Activated CD4-positive, alpha-beta memory T cell treated with anti-CD3 and anti-CD28 coated beads for 36 hours (primary cell): ENCODE results near the gene DOK7. TPM values are rescaled to one million over a fixed set of nuclear protein-coding genes. Genes with fewer than 3 reads are reported as not detected.

Experiments used
- CTCF ChIA-PET: fragments of 350-600 bp; sonication (Branson Sonifier 250); formaldehyde crosslinking; loops from one replicate; lab custom pipeline; 2021; ENCODE audit warnings: antibody characterized with exemption, inconsistent platforms; lab: Charles Lee
- POLR2A ChIA-PET: fragments of 350-600 bp; sonication (Branson Sonifier 250); formaldehyde crosslinking; loops from one replicate; lab custom pipeline; 2021; ENCODE audit warnings: antibody characterized with exemption; lab: Charles Lee
- DNase-seq: peaks from one replicate; pipeline ENCODE4 v3.0.0-alpha.2; 2020
- H3K27ac Mint-ChIP-seq: one replicate; pipeline ENCODE4 v1.8.0; 2021; ENCODE audit warnings: mixed read lengths
- H3K27me3 Mint-ChIP-seq: one replicate; pipeline ENCODE4 v1.8.0; 2021; ENCODE audit warnings: mixed read lengths
- H3K36me3 Mint-ChIP-seq: one replicate; pipeline ENCODE4 v1.8.0; 2021; ENCODE audit warnings: mixed read lengths
- H3K4me1 Mint-ChIP-seq: one replicate; pipeline ENCODE4 v1.8.0; 2021; ENCODE audit warnings: low read depth, mixed read lengths
- H3K4me3 Mint-ChIP-seq: one replicate; pipeline ENCODE4 v1.8.0; 2021; ENCODE audit warnings: mild to moderate bottlenecking, mixed read lengths
- H3K9me3 Mint-ChIP-seq: one replicate; pipeline ENCODE4 v1.8.0; 2021; ENCODE audit warnings: mixed read lengths
- intact Hi-C: fragments of 100-400 bp; cut with micrococcal nuclease; formaldehyde crosslinking; loops from one replicate; pipeline ENCODE4 v1.15.1; 2023
- total RNA-seq, 2 experiments: library from RNA; stranded (reverse); gene quantifications; one replicate each; pipeline ENCODE4 v1.2.3, GENCODE V29; 2021

The DOK7 gene
- total RNA-seq, 2 experiments from 2014 or later, result not detected

- ChIA-PET CTCF (no interaction called here), POLR2A (no interaction called here)
- H3K27ac Mint-ChIP-seq, result no peak overlapping the region
- H3K4me1 Mint-ChIP-seq, result no peaks in the 10 kb centered on the region
- H3K27me3 Mint-ChIP-seq, result peaks cover 17% of the 10 kb centered on the region
- no peaks in the 10 kb centered on the region for H3K36me3 Mint-ChIP-seq
- DNase-seq, result no peak
- intact Hi-C loops, result no loop called here
- H3K9me3 Mint-ChIP-seq, result no peaks in the 10 kb centered on the region
- H3K4me3 Mint-ChIP-seq, result no peak overlapping the region
Observed at GRCh38 chr4:3462321-3462789, 751 bp upstream of the DOK7 start.

- Mint-ChIP-seq H3K27me3 (peaks cover 17% of the 10 kb centered on the region), H3K36me3 (no peaks in the 10 kb centered on the region), H3K4me1 (no peaks in the 10 kb centered on the region), H3K27ac (no peak overlapping the region), H3K4me3 (no peak overlapping the region), H3K9me3 (no peaks in the 10 kb centered on the region)
- DNase-seq, result no peak
- intact Hi-C loops, result no loop called here
- CTCF ChIA-PET, result no interaction called here
- POLR2A ChIA-PET, result no interaction called here
Observed at GRCh38 chr4:3463556-3464348, 646 bp downstream of the DOK7 start.

GRCh38 chr4:3464349-3464905, 1.3 kb downstream of the DOK7 start:
- Mint-ChIP-seq H3K27ac (no peak overlapping the region), H3K9me3 (no peaks in the 10 kb centered on the region), H3K27me3 (peaks cover 17% of the 10 kb centered on the region), H3K36me3 (no peaks in the 10 kb centered on the region), H3K4me1 (no peaks in the 10 kb centered on the region), H3K4me3 (no peak overlapping the region)
- DNase-seq, result no peak
- ChIA-PET POLR2A (no interaction called here), CTCF (no interaction called here)
- intact Hi-C loops, result no loop called here

GRCh38 chr4:3464911-3465697, 2.0 kb downstream of the DOK7 start:
- ChIA-PET CTCF (no interaction called here), POLR2A (no interaction called here)
- Mint-ChIP-seq H3K36me3 (no peaks in the 10 kb centered on the region), H3K9me3 (no peaks in the 10 kb centered on the region), H3K4me1 (no peaks in the 10 kb centered on the region), H3K27ac (no peak overlapping the region), H3K4me3 (no peak overlapping the region), H3K27me3 (peaks cover 17% of the 10 kb centered on the region)
- no peak for DNase-seq
- intact Hi-C loops, result no loop called here

- no peaks in the 10 kb centered on the region for H3K4me1 Mint-ChIP-seq
- H3K27ac Mint-ChIP-seq, result no peak overlapping the region
- H3K4me3 Mint-ChIP-seq, result no peak overlapping the region
- CTCF ChIA-PET, result no interaction called here
- POLR2A ChIA-PET, result no interaction called here
- H3K27me3 Mint-ChIP-seq, result peaks cover 17% of the 10 kb centered on the region
- no peaks in the 10 kb centered on the region for H3K36me3 Mint-ChIP-seq
- intact Hi-C loops, result no loop called here
- no peak for DNase-seq
- no peaks in the 10 kb centered on the region for H3K9me3 Mint-ChIP-seq
Observed at GRCh38 chr4:3465698-3466671, 2.9 kb downstream of the DOK7 start.

- intact Hi-C loops, result no loop called here
Observed at GRCh38 chr4:3466691-3467600, 3.8 kb downstream of the DOK7 start.

GRCh38 chr4:3467601-3468031, 4.5 kb downstream of the DOK7 start:
- Mint-ChIP-seq H3K36me3 (no peaks in the 10 kb centered on the region), H3K4me1 (no peaks in the 10 kb centered on the region), H3K4me3 (no peak overlapping the region), H3K9me3 (no peaks in the 10 kb centered on the region), H3K27me3 (peaks cover 9% of the 10 kb centered on the region), H3K27ac (no peak overlapping the region)
- intact Hi-C loops, result no loop called here
- ChIA-PET POLR2A (no interaction called here), CTCF (no interaction called here)
- no peak for DNase-seq

More at GRCh38 chr4:3466691-3467600, 3.8 kb downstream of the DOK7 start:
- H3K27me3 Mint-ChIP-seq, result peaks cover 14% of the 10 kb centered on the region
- no peaks in the 10 kb centered on the region for H3K4me1 Mint-ChIP-seq
- ChIA-PET CTCF (no interaction called here), POLR2A (no interaction called here)
- H3K4me3 Mint-ChIP-seq, result no peak overlapping the region
- no peaks in the 10 kb centered on the region for H3K9me3 Mint-ChIP-seq
- no peak overlapping the region for H3K27ac Mint-ChIP-seq
- H3K36me3 Mint-ChIP-seq, result no peaks in the 10 kb centered on the region
- no peak for DNase-seq

GRCh38 chr4:3468154-3468553, 5.0 kb downstream of the DOK7 start:
- Mint-ChIP-seq H3K36me3 (no peaks in the 10 kb centered on the region), H3K4me3 (no peak overlapping the region), H3K4me1 (no peaks in the 10 kb centered on the region), H3K9me3 (no peaks in the 10 kb centered on the region), H3K27ac (no peak overlapping the region), H3K27me3 (peaks cover 7% of the 10 kb centered on the region)
- POLR2A ChIA-PET, result no interaction called here
- CTCF ChIA-PET, result no interaction called here
- DNase-seq, result no peak
- intact Hi-C loops, result no loop called here

- POLR2A ChIA-PET, result no interaction called here
- Mint-ChIP-seq H3K9me3 (no peaks in the 10 kb centered on the region), H3K4me3 (no peak overlapping the region), H3K27ac (no peak overlapping the region), H3K36me3 (no peaks in the 10 kb centered on the region), H3K4me1 (no peaks in the 10 kb centered on the region), H3K27me3 (peaks cover 7% of the 10 kb centered on the region)
- intact Hi-C loops, result no loop called here
- CTCF ChIA-PET, result no interaction called here
- DNase-seq, result no peak
Observed at GRCh38 chr4:3468804-3469203, 5.7 kb downstream of the DOK7 start.

- Mint-ChIP-seq H3K4me3 (no peak overlapping the region), H3K36me3 (no peaks in the 10 kb centered on the region), H3K27ac (no peak overlapping the region), H3K4me1 (no peaks in the 10 kb centered on the region), H3K9me3 (no peaks in the 10 kb centered on the region), H3K27me3 (peaks cover 5% of the 10 kb centered on the region)
- ChIA-PET POLR2A (no interaction called here), CTCF (no interaction called here)
- no peak for DNase-seq
- intact Hi-C loops, result no loop called here
Observed at GRCh38 chr4:3469386-3470243, 6.5 kb downstream of the DOK7 start.
